Heart right ventricle (tissue), 16 donors: ENCODE measurements around the gene CLEC16A. TPM values are rescaled to one million over a fixed set of nuclear protein-coding genes. Genes with fewer than 3 reads are reported as not detected.

ENCODE experiments used
- ATAC-seq, 8 donors: fragments of 200-7000 bp; cut with Tn5 transposase; one replicate each; pipeline ENCODE4 v1.9.1; 2020; ENCODE audit warnings: mild to moderate bottlenecking in 8 of 8, moderate library complexity in 8 of 8, moderate number of reproducible peaks in 1 of 8
- DNase-seq, 2 donors: peaks; one replicate each; pipeline ENCODE4 v3.0.0-alpha.2; 2020
- H3K27ac ChIP-seq, 10 donors: fragments of 200-600 bp; sonication (generic) in 2 of 10; one replicate each; pipeline versions ENCODE4 v1.5.0 to v1.8.0; 2020 to 2022; ENCODE audit warnings: mild to moderate bottlenecking in 3 of 10
- H3K27me3 ChIP-seq, 7 donors: fragments of 200-600 bp; one replicate each; pipeline ENCODE4 v1.8.0; 2021 to 2022; ENCODE audit warnings: mild to moderate bottlenecking in 2 of 7
- H3K36me3 ChIP-seq, 9 donors: fragments of 200-600 bp; sonication (generic) in 1 of 9; one replicate each; pipeline versions ENCODE4 v1.5.0 to v1.8.0; 2020 to 2022; ENCODE audit warnings: mild to moderate bottlenecking in 2 of 9
- H3K4me1 ChIP-seq, 9 donors: fragments of 200-600 bp; sonication (generic) in 1 of 9; one replicate each; pipeline versions ENCODE4 v1.5.0 to v1.8.0; 2020 to 2022; ENCODE audit warnings: mild to moderate bottlenecking in 4 of 9
- H3K4me3 ChIP-seq, 10 donors: fragments of 200-600 bp; sonication (generic) in 2 of 10; one replicate each; pipeline versions ENCODE4 v1.5.0 to v1.8.0; 2020 to 2022; ENCODE audit warnings: mild to moderate bottlenecking in 7 of 10, moderate library complexity in 2 of 10
- H3K9me3 ChIP-seq, 11 donors: fragments of 200-600 bp in 10 of 11; sonication (generic) in 2 of 11; one replicate each; pipeline versions ENCODE4 v1.5.0 to v1.8.0; 2013 to 2022; ENCODE audit warnings: mild to moderate bottlenecking in 2 of 11, control low read depth in 1 of 11, moderate library complexity in 1 of 11
- WGBS, 2 donors: extraction: QIAGEN DNeasy Blood & Tissue Kit; methylation state at CpG; one replicate each; pipeline ENCODE4 v1.1.7; 2013; ENCODE audit warnings: inconsistent platforms in 1 of 2; 5-methylcytosine and 5-hydroxymethylcytosine counted together
- intact Hi-C, 10 donors: fragments of 100-400 bp; cut with DNase I; formaldehyde crosslinking; loops; one replicate each; pipeline versions ENCODE4 v1.11.1 to v1.14.2; 2022
- polyA plus RNA-seq, 2 donors: library from polyadenylated mRNA; stranded (reverse); fragments of 200-250 nt; gene quantifications; one replicate each; pipeline ENCODE4 v1.2.3, GENCODE V29; 2013
- total RNA-seq, 10 donors: library from RNA; stranded (reverse); fragmentation: NEBNext Ultra II Directional in 3 of 10; extraction: Animal tissue kit (Norgen Biotek cat#: 25700) in 3 of 10; gene quantifications; one replicate each; pipeline versions ENCODE4 v1.2.1 to v1.2.4, GENCODE V29; 2021 to 2023
- TF ChIP-seq, protein P1 (sequence below), 9 donors: fragments of 200-600 bp; sonication (generic) in 2 of 9; IDR thresholded peaks; one replicate each; pipeline versions ENCODE4 v1.5.0 to v1.8.0; 2021 to 2022; ENCODE audit warnings: antibody characterized with exemption in 9 of 9, mild to moderate bottlenecking in 5 of 9, moderate library complexity in 1 of 9
- donor health status: Arrhythmogenic right ventricular cardiomyopathy.
- donor health status: ischemic (EF 13 %, LVEDD 7.1; RV severe dilation, severe dysfunction).
- donor health status: healthy with polysubstance abuse.
- donor health status: DM: no; HTN: yes; CAD: no.
- donor health status: DM: no; HTN: no; CAD: no.
- donor health status: ischemic (EF 25% LVEDD 6.9; RV normal size, moderate dysfunction).
- donor health status: ischemic (EF 25% LVEDD 5.7; RV mildly dilated, moderate dysfunction).
- donor health status: healthy.
- donor health status: DM: yes; HTN: yes; CAD: no.
- donor health status: Ischemic cardiomyopathy.
- donor health status: ischemic (EF 35%, LVEDD 5.7; RV mildly dilated, moderate dysfunction).
- donor health status: nonischemic (EF 11% LVEDD 7.7; RV severe dilation, severe dysfunction).
- donor health status: DM: yes; HTN: yes; CAD: no.
- donor health status: PGD.
- donor health status: ischemic (EF 29% LVEDD 5.4; RV normal size, mild dysfunction).
- donor health status: nonischemic (EF 23%, LVEDD 6.1; RV moderate dilation, normal function).

The CLEC16A gene
- total and polyA plus RNA-seq, 12 donors: 12.1 to 30.8 (median 23.0) TPM

DNA sequence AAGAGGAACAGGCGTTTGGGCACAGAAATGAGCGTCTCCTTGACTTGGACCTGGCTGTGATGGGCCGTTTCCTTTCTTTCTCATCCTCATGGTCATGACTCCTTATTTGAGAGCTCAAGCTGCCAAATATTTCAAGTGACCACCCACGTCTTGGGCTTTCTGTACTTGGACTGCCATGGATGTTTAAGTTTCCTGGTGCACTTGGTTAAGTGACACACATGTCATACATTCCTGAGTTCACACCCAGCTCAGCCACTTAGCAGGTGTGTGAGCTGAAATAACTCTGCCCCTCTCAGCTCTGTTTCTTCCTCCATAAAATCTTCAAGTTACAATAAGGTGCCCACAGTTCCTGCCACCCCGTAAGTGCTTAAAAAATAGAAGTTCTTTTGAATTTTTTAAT lies 114.5 kb downstream of the CLEC16A start:
- Histone ChIP-seq H3K4me3 (no peak overlapping the region), H3K36me3 (peaks cover 0 to 86% (median 10%) of the 10 kb centered on the region in 9 donors), H3K27ac (no peak overlapping the region), H3K4me1 (peaks cover 0 to 7% (median 0%) of the 10 kb centered on the region in 9 donors), H3K9me3 (no peaks in the 10 kb centered on the region), H3K27me3 (no peaks in the 10 kb centered on the region)
- no peak for DNase-seq
- 89 to 95% methylated on average over 5 of the region's 5 CpGs for WGBS, 2 donors
- no peak for ATAC-seq
- intact Hi-C loops: no loop called here
- TF ChIP-seq, protein P1, sequence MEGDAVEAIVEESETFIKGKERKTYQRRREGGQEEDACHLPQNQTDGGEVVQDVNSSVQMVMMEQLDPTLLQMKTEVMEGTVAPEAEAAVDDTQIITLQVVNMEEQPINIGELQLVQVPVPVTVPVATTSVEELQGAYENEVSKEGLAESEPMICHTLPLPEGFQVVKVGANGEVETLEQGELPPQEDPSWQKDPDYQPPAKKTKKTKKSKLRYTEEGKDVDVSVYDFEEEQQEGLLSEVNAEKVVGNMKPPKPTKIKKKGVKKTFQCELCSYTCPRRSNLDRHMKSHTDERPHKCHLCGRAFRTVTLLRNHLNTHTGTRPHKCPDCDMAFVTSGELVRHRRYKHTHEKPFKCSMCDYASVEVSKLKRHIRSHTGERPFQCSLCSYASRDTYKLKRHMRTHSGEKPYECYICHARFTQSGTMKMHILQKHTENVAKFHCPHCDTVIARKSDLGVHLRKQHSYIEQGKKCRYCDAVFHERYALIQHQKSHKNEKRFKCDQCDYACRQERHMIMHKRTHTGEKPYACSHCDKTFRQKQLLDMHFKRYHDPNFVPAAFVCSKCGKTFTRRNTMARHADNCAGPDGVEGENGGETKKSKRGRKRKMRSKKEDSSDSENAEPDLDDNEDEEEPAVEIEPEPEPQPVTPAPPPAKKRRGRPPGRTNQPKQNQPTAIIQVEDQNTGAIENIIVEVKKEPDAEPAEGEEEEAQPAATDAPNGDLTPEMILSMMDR (IDR thresholded peaks at IDR 0.05): no peak

DNA sequence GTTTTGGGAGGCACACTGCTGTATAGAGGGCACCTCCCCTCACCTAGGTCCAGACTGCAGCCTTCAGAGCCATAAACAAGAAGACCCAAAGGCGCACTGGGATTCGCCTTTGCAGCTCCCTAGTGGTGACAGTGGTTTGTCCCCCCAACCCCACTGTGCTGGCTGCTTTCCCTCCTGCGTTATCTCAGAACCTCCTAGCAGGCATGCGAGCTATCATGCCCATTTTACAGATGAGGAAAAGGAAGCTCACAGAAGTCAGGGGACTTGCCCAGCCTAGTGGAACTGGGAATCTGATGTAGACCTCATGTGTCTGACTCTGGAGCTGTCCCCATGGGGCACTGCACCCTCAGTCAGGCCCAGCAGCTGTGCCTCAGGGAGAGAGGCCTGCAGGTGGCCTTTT lies 115.2 kb downstream of the CLEC16A start:
- intact Hi-C loops: no loop called here
- H3K4me3 ChIP-seq: no peak overlapping the region
- TF ChIP-seq, protein P1 (IDR thresholded peaks at IDR 0.05): no peak
- H3K27ac ChIP-seq: no peak overlapping the region
- no peaks in the 10 kb centered on the region for H3K9me3 ChIP-seq
- peaks cover 0 to 86% (median 10%) of the 10 kb centered on the region in 9 donors for H3K36me3 ChIP-seq
- no peaks in the 10 kb centered on the region for H3K27me3 ChIP-seq
- 97 to 98% methylated on average over 4 of the region's 4 CpGs for WGBS, 2 donors
- peaks cover 0 to 7% (median 0%) of the 10 kb centered on the region in 9 donors for H3K4me1 ChIP-seq
- ATAC-seq (no peak), DNase-seq (no peak)

DNA sequence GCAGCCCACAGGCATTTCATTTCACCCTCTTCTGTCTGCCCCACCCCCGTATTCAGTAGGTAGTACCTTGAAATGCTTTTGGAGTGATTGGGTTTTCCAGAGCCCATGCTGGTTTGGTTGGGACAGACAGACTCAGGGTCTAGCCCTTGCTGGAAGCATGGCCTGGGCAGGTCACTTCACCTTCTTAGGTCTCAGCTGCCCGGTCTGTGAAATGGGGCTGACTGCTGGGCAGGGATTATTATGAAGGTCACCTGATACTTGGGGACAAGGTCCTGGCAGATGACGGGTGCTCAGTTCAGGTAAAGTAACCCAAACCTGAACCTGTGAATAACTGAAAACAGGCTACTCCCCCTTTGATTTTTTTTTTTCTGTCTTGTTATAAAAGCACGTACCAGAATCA lies 116.0 kb downstream of the CLEC16A start:
- intact Hi-C loops: no loop called here
- 96% methylated on average over 4 of the region's 4 CpGs for WGBS, 2 donors
- peaks cover 0 to 87% (median 15%) of the 10 kb centered on the region in 9 donors for H3K36me3 ChIP-seq

DNA sequence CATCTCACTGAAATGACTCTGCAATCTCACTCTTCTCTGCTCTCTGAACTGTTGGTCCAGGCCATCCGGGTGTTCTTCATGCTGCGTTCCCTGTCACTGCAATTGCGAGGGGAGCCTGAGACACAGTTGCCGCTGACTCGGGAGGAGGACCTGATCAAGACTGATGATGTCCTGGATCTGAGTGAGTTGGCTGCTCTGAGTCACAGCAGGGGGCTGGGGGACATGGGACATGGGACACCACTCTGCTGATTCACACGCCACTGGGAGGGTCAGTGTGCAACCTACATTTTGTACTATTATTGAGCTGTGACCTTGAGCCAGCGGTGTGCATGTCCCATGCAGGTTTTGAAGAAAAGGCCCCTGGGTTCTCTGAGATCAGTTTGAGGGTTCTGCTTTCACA lies 116.5 kb downstream of the CLEC16A start:
- no peak overlapping the region for H3K27ac ChIP-seq
- TF ChIP-seq, protein P1 (IDR thresholded peaks at IDR 0.05): no peak
- intact Hi-C loops: no loop called here
- no peak for ATAC-seq
- DNase-seq: no peak
- H3K4me1 ChIP-seq: peaks cover 0 to 7% (median 0%) of the 10 kb centered on the region in 9 donors
- 95 to 96% methylated on average over 7 of the region's 7 CpGs for WGBS, 2 donors
- H3K4me3 ChIP-seq: no peak overlapping the region
- no peaks in the 10 kb centered on the region for H3K9me3 ChIP-seq
- no peaks in the 10 kb centered on the region for H3K27me3 ChIP-seq
- peaks cover 0 to 87% (median 15%) of the 10 kb centered on the region in 9 donors for H3K36me3 ChIP-seq

More for the DNA sequence above, 116.0 kb downstream of the CLEC16A start:
- no peak overlapping the region for H3K4me3 ChIP-seq
- H3K9me3 ChIP-seq: no peaks in the 10 kb centered on the region
- DNase-seq (no peak), ATAC-seq (no peak)
- H3K4me1 ChIP-seq: peaks cover 0 to 7% (median 0%) of the 10 kb centered on the region in 9 donors
- no peak overlapping the region for H3K27ac ChIP-seq
- no peaks in the 10 kb centered on the region for H3K27me3 ChIP-seq
- TF ChIP-seq, protein P1 (IDR thresholded peaks at IDR 0.05): no peak
